Retinal pigment epithelial cell (primary cell): ENCODE data around the gene ASCC1.

Source experiments
- DNase-seq: peaks from one replicate; pipeline ENCODE4 v3.0.0-alpha.2; 2010; ENCODE audit warnings: low read depth
- H3K4me3 ChIP-seq: 2 replicates; pipeline ENCODE4 v1.5.1; 2011; ENCODE audit warnings: mild to moderate bottlenecking, low read length, control low read depth, moderate library complexity
- TF ChIP-seq, protein P1 (sequence below): conservative IDR thresholded peaks from 2 replicates; pipeline ENCODE4 v1.5.1; 2011; ENCODE audit warnings: low read depth, low read length, control low read depth, inconsistent platforms

ASCC1 gene

DNA sequence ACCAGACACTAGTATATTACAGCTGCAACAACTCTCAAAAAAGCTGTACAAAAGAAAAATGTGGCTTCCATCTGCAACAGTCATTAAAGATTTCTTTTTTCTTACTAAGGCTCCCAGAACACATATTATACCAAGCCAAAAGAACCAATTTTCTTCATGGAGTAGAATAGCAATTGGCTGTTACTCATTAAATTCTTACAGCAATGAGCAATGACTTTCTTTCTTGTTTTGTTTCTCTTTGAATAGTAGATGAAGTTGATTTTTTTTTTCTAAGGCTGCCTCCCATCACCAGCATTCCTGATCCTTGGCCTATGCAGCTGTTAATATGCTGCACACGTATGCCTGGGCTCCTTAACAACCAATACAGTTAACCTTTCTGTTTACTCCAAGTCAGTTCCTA is 91.1 kb downstream of the ASCC1 start:
- TF ChIP-seq, protein P1, sequence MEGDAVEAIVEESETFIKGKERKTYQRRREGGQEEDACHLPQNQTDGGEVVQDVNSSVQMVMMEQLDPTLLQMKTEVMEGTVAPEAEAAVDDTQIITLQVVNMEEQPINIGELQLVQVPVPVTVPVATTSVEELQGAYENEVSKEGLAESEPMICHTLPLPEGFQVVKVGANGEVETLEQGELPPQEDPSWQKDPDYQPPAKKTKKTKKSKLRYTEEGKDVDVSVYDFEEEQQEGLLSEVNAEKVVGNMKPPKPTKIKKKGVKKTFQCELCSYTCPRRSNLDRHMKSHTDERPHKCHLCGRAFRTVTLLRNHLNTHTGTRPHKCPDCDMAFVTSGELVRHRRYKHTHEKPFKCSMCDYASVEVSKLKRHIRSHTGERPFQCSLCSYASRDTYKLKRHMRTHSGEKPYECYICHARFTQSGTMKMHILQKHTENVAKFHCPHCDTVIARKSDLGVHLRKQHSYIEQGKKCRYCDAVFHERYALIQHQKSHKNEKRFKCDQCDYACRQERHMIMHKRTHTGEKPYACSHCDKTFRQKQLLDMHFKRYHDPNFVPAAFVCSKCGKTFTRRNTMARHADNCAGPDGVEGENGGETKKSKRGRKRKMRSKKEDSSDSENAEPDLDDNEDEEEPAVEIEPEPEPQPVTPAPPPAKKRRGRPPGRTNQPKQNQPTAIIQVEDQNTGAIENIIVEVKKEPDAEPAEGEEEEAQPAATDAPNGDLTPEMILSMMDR = no peak
- no peak for DNase-seq
- no peak overlapping the region for H3K4me3 ChIP-seq

DNA sequence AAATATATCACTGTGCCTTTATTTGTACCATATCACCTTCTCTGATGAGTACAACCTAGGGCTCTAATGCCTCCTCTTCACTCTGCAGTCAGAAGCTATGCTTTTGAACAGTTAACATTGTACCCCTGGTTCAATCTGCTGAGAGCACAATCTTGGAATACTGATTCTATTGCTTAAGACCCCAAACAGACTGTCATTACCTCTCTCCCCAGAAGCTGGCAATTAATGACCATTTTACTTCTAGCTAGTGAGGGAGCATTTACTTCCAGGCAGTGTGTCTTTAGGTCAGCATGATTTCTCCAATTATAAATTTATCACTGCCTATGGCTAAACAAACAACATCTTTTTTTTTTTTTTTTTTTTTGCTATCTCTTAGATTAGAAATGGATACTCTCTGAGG is 91.7 kb downstream of the ASCC1 start:
- TF ChIP-seq, protein P1 = no peak
- no peak for DNase-seq
- no peak overlapping the region for H3K4me3 ChIP-seq

DNA sequence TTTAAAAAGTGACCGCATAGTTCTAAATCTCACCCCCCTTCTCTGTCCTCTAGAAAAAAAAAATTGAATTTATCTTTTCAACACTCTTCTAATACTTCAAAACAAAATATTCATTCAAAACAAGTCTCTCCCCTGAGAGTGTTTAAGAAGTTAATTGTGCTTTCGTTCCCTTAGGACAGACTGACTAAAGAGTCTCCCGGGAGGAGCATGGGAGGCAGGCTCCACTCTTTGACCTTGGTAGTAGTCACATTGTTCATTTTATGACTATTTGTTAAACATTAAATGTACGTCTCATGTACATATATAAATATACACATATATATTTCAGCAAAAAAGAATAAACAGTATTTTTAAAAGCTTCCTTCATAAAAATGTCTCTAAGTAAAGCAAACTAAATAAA is 92.5 kb downstream of the ASCC1 start:
- no peak overlapping the region for H3K4me3 ChIP-seq
- DNase-seq = no peak
- TF ChIP-seq, protein P1 = no peak

DNA sequence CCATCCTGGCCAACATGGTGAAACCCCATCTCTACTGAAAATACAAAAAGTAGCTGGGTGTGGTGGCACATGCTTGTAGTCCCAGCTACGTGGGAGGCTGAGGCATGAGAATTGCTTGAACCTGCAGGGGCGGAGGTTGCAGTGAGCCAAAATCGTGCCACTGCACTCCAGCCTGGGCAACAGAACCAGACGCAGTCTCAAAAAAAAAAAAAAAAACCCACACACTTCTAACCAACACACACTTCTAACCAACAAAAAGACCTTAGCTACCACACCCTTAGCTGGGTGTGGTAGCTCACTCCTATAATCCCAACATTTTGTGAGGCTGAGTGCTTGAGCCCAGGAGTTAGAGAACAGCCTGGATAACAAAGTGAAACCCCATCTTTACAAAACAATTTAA is 93.9 kb downstream of the ASCC1 start:
- TF ChIP-seq, protein P1 = no peak
- no peak overlapping the region for H3K4me3 ChIP-seq
- no peak for DNase-seq

DNA sequence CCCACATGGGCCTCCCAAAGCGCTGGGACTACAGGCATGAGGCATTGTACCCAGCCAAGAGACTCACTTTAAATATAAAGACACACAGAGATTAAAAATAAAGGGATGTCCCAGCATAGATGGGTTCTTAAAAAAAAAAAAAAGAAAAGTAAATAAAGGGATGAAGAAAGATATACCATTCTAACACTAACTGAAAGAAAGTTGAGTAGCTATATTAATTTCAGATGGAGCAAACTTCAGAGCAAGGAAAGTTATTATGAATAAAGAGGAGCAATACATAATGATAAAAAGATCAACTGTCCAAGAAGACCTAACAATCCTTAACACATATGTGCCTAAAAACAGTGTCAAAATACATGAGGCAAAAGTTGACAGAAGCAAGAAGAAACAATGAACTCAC is 94.7 kb downstream of the ASCC1 start:
- no peak overlapping the region for H3K4me3 ChIP-seq
- no peak for DNase-seq
- TF ChIP-seq, protein P1 = no peak

DNA sequence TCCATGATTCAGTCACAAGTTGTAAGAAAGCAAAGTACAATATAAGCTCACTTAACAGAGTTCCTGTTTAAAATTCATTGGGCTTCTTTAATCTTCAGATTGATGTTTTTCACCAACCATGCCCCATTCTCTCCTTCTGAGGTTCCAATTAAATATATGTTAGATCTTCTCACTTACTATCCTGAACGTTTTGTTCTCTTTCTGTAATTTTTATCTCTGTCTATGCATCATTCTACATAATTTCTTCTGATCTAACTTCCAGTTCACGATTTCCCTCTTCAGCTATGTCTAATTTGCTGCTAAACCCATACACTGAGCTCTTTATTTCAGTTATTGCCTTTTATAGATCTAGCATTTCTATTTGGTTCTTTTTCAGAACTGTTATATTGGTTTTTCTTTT is 99.7 kb downstream of the ASCC1 start:
- TF ChIP-seq, protein P1 = no peak
- no peak for DNase-seq

DNA sequence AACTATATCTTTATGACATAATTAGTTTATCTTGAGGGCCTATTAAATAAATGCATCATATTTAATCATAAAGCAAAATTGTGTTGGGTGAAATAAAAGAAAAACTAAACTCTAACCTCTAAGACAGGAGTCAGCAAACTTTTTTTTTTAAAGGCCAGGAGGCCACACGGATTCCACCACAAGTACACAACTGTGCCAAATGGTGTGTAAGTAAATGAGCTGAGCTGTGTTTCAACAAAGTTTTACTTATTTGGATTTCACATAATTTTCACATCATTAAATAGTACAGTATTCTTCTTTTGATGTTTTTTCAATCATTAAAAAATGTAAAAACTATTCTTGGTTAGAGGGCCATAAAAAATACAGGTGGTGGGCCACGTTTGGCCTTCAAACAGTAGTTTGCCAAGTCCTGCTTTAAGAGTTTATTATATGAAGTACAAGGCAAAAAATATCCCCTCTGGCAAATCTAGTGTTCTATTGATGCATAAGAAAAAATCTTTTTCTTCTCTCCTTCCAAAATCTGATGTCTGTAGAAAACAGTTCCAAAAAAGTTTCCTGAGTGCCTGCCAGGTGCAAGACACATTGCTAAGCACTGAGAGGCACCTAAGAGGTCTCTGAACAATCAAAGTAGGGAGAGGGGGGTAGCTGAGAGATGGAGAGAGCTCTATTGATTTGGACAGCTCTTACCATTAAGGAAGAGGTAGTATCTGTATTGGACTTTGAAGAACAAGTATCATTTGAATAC is 101.2 kb downstream of the ASCC1 start:
- TF ChIP-seq, protein P1 = no peak
- no peak for DNase-seq
- no peak overlapping the region for H3K4me3 ChIP-seq

More for the DNA sequence above, 99.7 kb downstream of the ASCC1 start:
- H3K4me3 ChIP-seq = no peak overlapping the region
